Measurements from ENCODE around the gene TNFRSF14.
"Not testable (repeated sequence)": the region's sequence is repeated elsewhere in the genome, so short reads cannot be mapped to it uniquely, and the experiment has no call there.

TNFRSF14 gene

GRCh38 chr1:2550309-2550861, 5.8 kb upstream of the TNFRSF14 start:
- intact Hi-C loops (cut with DNase I); DNase-seq: not testable (repeated sequence)

DNA sequence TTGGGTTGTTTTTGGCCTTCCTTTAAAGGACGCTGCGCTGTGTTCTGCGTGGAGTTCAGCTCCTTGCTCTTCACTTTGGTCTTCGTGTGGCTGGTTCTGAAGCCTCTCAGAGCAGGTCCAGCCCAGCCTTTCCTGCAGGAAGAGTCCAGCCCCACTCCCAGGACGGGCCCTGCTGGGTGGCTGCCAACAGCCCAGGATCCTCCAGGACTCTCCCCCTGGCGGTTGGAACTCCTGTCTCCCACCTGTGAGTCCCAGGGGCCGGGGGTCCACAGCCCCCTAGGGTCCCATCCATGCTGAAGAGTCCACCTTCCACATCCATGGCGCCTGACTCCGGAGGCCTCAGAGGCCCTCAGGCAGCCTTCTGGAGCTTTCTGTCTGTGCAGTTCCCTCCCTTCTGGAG, 4.6 kb upstream of the TNFRSF14 start:
- intact Hi-C loops (cut with DNase I); DNase-seq: not testable (repeated sequence)

DNA sequence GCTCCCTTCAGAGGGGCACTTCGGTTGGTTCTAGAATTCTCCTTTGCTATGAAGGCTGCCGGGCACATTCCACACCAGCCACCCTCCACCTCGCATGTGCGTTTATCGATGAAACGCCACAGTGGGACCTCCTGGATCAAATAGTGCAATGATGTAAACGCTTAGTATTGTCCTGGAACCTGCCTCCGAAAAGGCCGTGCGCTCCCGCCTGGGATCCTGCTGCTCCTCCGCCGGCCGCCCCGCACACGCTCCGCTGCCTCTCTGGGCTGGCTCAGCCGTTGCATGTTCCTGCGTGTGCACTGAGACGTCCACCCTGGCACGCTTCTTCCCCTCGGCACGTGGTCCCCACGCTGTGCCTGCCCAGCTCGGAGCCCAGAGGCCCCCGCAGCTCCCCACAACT, 4.0 kb upstream of the TNFRSF14 start:
- intact Hi-C loops (cut with DNase I): no loop called here
- DNase-seq: no peak

GRCh38 chr1:2553076-2553475, 3.1 kb upstream of the TNFRSF14 start:
- DNase-seq; intact Hi-C loops (cut with DNase I): not testable (repeated sequence)

GRCh38 chr1:2553871-2554620, 2.1 kb upstream of the TNFRSF14 start:
- DNase-seq: no peak
- intact Hi-C loops (cut with DNase I): no loop called here

DNA sequence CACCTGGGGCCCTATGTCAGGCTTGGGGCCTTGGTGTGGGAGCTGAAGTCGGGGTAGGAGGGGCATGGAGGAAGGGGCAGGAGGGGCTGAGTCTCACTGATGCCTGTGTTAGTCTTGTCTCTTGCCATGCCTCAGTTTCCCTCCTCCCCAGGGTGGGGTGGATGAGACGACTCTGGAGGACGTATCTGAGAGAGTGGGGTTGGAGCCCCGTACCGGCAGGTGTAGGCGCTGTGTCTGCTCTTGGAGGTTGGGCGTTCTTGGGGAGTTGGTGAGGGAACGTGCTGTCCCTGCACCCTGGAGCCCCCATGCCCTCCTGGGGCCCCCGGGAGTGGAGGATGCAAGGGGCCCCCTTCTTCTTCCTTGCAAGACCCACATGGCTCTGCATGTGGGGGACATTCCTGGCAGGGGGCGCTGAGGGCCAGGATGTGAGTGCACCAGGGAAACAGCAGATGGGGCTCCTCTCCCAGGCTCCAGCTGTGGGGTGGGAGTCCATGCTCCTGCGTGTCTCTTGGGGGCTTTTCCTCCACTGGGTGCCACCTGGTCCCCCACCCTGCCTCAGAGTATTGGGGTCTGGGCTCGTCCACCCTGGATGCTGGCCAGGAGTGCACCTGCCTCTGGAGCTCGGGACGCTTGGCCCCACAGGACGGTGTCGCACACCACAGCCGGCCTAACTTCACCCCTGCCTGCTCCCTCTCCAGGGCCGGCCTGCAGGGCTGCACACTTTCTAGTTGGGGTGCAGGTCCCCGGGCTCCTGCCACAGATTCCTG, 1.4 kb upstream of the TNFRSF14 start:
- DNase-seq: no peak
- intact Hi-C loops (cut with DNase I): no loop called here

GRCh38 chr1:2555634-2556276, 416 bp upstream of the TNFRSF14 start:
- DNase-seq: peak in 4 of 10 donors; percentile 40 to 91 (median 46)
- intact Hi-C loops (cut with DNase I): no loop called here

DNA sequence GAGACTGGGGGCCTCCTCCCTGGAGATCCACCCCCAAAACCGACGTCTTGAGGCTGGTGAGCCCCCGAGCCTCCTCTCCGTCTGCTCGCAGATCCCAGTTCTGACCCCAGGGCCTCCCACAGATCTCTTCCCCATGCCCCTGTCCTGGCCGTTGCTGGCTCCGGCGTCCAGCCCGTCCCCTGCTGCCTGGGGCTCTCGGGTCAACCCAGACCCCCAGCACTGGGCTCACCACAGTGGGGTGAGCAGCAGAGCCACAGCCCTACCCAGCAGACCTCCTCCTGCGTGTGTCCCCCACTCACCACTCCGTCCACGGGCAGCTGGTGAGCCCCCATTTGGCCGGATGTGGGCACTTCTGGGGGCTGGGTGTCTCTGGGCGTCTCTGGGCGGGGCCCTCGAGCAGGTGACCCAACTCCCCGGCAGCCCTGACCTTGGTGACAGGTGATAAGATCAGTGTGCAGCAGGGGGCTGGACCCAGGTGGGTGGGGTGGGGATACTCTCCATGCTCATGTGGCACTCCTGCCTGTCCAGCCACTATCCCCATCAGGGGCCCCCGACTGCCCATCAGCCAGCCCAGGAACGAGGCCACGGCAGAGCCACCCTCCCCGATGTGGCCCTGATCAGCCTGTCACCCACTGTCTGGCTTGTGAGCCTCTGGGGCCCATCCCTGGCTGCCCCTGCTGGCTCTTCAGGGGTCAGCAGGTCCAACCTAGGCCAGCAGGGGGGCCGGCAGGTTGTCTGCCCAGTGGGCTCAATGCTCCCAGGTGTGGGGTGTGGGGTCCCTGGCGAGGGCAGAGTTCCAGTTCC, 709 bp downstream of the TNFRSF14 start:
- intact Hi-C loops (cut with DNase I): no loop called here
- DNase-seq: no peak

DNA sequence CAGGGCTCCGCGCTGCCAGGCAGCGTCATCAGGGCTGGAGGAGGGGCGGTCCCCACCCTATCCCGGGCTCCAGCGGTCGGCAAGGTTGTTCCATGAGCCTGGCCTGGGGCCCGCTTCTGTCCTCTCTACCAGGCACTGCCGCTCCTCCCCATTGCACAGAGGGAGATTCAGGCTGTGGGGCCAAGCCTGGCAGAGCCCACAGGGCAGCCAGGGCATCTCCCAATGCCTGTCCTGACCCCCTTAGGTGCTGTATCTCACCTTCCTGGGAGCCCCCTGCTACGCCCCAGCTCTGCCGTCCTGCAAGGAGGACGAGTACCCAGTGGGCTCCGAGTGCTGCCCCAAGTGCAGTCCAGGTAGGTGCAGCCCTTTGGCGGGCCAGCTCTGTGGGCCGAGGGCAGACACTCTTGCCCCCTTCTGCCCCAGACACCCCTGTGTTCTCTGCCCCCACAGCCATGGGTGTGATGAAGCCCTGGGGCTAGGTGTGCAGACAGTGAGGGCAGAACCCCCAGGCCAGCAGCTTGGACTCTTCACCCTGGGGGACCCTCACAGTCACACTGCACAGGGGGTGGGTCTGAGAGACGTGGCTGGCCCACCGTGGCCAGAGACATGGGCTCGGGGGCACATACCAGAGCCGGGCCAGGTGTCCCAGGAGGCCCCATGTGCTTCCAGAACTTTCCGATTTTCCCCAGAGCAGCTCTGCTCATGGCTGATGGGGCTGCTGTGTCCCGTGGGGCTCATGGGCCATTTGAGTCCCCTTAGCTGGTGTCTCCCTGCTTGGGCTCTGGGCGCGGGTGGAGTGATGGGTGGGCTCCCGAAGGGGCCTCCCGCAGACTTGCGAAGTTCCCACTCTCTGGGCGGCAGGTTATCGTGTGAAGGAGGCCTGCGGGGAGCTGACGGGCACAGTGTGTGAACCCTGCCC, 1.6 kb downstream of the TNFRSF14 start:
- intact Hi-C loops (cut with DNase I): no loop called here
- no peak for DNase-seq

- intact Hi-C loops (cut with DNase I): no loop called here
- no peak for DNase-seq
Measured at GRCh38 chr1:2558420-2558819, 2.2 kb downstream of the TNFRSF14 start.

DNA sequence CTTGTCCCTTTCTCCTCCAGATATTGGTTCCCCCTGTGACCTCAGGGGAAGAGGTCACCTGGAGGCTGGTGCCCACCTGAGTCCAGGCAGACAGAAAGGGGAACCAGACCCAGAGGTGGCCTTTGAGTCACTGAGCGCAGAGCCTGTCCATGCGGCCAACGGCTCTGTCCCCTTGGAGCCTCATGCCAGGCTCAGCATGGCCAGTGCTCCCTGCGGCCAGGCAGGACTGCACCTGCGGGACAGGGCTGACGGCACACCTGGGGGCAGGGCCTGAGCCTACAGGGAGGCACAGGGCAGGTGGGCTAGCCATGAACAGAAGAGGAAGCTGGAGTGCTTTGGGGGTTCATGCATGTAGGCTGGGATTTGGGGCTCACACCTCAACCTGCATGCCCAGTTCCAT, 2.7 kb downstream of the TNFRSF14 start:
- intact Hi-C loops (cut with DNase I): no loop called here
- no peak for DNase-seq

DNA sequence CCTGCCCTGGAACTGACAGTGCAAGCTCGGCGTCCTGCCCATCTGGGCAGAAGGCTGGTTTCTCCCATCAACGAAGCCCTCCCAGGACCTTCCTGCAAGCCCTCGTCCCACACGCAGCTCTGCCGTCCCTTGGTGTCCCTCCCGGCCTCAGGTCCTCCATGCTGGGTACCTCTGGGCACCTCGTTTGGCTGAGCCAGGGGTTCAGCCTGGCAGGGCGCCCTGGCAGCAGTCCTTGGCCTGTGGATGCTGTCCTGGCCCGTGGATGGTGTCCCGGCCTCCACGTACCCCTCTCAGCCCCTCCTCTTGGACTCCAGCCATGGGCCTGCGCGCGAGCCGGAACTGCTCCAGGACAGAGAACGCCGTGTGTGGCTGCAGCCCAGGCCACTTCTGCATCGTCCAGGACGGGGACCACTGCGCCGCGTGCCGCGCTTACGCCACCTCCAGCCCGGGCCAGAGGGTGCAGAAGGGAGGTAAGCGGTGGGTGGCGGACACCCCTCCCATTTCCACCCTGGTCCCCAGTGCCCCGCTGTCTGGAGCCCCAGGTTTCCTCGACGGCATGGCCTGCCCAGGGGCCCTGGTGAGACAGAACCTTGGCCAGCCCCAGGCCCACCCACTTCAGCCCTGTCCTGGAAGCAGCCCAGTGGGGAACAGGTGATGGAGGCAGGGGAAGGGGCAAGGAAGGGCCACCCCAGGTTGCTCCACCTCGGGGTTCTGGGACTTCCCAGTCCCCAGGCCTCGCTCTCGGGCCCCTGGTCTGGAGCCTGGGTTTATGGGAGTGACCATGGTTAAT, 3.5 kb downstream of the TNFRSF14 start:
- DNase-seq: no peak
- intact Hi-C loops (cut with DNase I): no loop called here

DNA sequence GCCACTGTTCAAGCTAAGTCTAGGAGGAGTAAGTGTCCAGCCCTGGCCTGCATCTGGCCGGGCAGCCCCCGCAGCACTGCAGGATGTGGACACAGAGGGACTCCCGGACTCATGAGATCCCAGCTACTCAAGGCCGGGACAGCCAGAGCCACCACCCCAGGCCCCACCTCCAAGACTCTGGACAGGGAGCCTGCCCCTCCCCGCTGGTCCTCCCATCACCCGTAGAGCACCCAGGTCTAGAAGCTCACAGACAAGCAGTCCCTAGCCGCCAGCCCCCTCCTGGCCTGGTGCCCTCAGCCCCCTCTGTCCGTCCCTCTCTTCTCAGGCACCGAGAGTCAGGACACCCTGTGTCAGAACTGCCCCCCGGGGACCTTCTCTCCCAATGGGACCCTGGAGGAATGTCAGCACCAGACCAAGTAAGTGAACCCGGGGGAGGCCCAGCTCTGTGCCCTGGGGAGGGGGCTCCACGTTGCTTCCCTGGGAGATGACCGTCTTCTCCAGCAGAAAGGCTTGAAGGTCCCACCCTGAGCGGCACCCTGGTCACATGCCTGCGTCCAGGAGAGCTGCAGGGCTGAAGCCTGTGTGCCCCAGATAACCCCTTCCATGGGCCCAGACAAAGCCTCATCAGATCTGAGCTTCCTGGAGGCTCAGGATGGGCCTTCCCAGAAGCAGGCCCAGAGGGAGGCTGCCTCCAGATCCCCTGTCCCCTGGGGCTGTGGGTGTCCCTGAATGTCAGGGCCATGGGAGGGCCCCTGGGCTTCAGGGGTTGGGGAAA, 4.3 kb downstream of the TNFRSF14 start:
- intact Hi-C loops (cut with DNase I): no loop called here
- no peak for DNase-seq

GRCh38 chr1:2561446-2561845, 5.3 kb downstream of the TNFRSF14 start:
- DNase-seq: no peak
- intact Hi-C loops (cut with DNase I): no loop called here

DNA sequence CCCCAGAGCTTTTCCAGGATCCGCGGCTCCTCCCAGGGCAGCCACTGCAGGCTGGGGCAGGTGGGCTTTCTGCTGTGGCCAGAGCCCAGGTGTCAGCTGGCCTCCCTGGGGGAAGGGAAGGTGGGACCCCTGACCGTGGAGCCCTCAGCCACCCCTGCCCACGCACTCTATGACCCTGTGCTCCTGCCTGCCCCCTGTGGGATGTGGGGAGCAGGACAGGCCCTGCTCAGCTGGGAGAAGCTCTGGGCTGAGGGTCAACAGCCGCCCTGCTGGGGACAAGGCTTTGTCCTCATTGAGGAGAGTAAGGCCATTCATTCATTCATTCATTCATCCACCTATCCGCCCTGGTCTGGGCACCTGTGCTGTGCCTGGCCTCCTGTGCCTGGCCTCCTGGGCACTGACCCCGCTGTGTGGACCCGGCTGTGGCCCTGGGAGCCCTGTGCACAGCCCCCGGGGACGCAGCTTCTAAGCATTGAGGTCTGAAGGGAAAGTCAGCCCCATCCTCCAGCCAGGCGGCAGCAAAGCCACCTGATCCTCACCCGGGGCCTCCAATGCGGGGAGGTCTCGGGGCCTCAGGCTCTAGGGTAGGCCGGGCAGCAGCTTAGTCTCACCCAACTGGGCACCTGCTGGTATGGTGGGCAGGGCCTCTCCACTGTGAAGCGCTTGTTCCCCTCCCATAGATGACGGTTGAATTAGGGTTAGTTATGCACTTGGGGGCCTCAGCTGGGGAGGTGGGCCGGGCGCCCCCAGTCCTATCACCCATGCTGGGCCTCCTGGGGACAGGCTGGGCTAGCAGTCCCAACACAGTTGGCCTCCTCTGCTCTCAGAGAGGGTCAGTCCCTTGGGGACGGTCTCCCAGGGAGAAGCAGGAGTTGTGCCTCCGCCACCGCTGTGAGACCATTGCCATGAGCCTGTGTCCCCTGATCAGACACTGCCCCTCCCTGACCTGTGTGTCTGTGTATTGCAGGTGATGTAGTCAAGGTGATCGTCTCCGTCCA, 6.0 kb downstream of the TNFRSF14 start:
- DNase-seq: no peak
- intact Hi-C loops (cut with DNase I): no loop called here

GRCh38 chr1:2563205-2563604, 7.0 kb downstream of the TNFRSF14 start:
- intact Hi-C loops (cut with DNase I): no loop called here
- no peak for DNase-seq

Data from posterior cingulate gyrus (tissue), 11 donors.